ENCODE data around the gene METTL27. TPM values are rescaled to one million over a fixed set of nuclear protein-coding genes. Genes with fewer than 3 reads are reported as not detected.

METTL27 gene
- total and polyA plus RNA-seq, 2 of the 8 experiments (the other 6 are each of a cell fraction or from before 2014, with no cell fraction given): 6.2 to 12.0 TPM

DNA sequence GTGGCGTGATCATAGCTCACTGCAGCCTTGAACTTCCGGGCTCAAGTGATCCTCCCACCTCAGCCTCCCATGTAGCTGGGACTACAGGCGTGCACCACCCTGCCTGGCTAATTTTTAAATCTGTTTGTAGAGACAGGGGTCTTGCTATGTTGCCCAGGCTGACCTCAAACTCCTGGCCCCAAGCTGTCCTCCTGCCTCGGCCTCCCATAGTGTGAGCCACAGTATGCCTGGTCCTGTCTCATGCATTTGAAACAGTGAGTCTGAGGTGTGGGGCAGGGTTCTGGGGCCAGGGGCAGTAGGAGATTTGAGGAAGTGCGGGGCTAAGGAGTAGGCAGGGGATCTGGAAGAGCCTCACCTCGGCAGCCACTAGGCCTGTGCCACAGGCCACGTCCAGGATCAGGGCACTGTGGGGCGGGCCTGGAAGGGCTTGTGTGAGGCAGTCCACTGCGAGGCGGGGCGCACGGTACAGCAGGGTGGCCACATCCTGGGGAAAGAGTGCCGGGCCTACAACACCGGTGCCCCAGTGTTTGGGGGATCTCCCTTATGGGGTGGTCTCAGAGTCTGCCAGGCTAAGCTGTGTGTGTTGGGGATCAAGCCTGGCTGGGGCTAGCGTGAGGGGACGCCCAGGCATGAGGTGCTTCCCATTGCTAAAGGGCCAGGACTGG lies 1.5 kb downstream of the METTL27 start:
- H3K4me2 ChIP-seq (ENCODE audit: insufficient read depth in 1 of 2, low read depth in 2 of 2, low read length in 2 of 2): no peak overlapping the region; a peak in 1 of 4 replicates
- no peak overlapping the region for H3K4me3 ChIP-seq (ENCODE audit: extremely low read depth in 1 of 4, insufficient read depth in 2 of 4, low read depth in 3 of 4, low read length in 4 of 4)
- no peak for TF ChIP-seq CHD2 (IDR thresholded peaks at IDR 0.05; ENCODE audit: low read length)
- no peak for TF ChIP-seq RNF2 (IDR thresholded peaks at IDR 0.05; ENCODE audit: borderline replicate concordance, low read depth, low read length, missing control alignments, poor library complexity, severe bottlenecking)
- TF ChIP-seq SIN3A (conservative IDR thresholded peaks at IDR 0.05 in 1 of 2, IDR thresholded peaks at IDR 0.05 in 1 of 2; ENCODE audit: low read depth in 1 of 2, low read length in 2 of 2): no peak
- TF ChIP-seq TAF7 (optimal IDR thresholded peaks at IDR 0.05; ENCODE audit: borderline replicate concordance, low read depth, low read length): no peak
- TF ChIP-seq MAFK (IDR thresholded peaks at IDR 0.05; ENCODE audit: low read depth, low read length): no peak
- no peak for TF ChIP-seq POU5F1 (IDR thresholded peaks at IDR 0.05; ENCODE audit: low read depth, low read length)
- no peak for TF ChIP-seq POLR2A (IDR thresholded peaks at IDR 0.05; ENCODE audit: control extremely low read depth in 1 of 2, low read depth in 2 of 2, low read length in 2 of 2)
- TF ChIP-seq GTF2F1 (IDR thresholded peaks at IDR 0.05; ENCODE audit: borderline replicate concordance, low read depth, low read length): no peak
- TF ChIP-seq SIX5 (IDR thresholded peaks at IDR 0.05; ENCODE audit: low read depth, low read length): no peak
- TF ChIP-seq HDAC2 (IDR thresholded peaks at IDR 0.05; ENCODE audit: borderline replicate concordance in 1 of 2, low read depth in 2 of 2, low read length in 2 of 2): no peak
- TF ChIP-seq CTBP2 (IDR thresholded peaks at IDR 0.05; ENCODE audit: borderline replicate concordance, insufficient read depth, insufficient read length, low read length): no peak
- TF ChIP-seq KDM5A (IDR thresholded peaks at IDR 0.05; ENCODE audit: low read length): no peak

More for the DNA sequence above, 1.5 kb downstream of the METTL27 start:
- H3K18ac ChIP-seq (ENCODE audit: extremely low read depth, low read length): peak overlapping the region; percentile 75; the same call in 1 of the 2 replicates
- ChIA-PET POLR2A (ENCODE audit: partially characterized antibody) (interaction anchor here (0.5 to 6.5 kb wide), 12 partner anchors 9 to 107 kb away, joined by 3 to 96 read pairs (median 6); partner anchors contain the start of genes CLDN3 and CLDN4), CTCF (ENCODE audit: partially characterized antibody) (interaction anchor here (0.6 to 7.1 kb wide), 19 partner anchors 9 to 199 kb away, joined by 3 to 65 read pairs (median 5); partner anchors contain the start of gene CLDN4)
- H3K9me3 ChIP-seq (ENCODE audit: insufficient read depth in 2 of 2, low read depth in 1 of 2, low read length in 1 of 2): no peaks in the 10 kb centered on the region
- H4K91ac ChIP-seq (replicated peaks; ENCODE audit: insufficient read length, low read length): no peak overlapping the region
- FAIRE-seq (no peak), DNase-seq (ENCODE audit: low read depth in 1 of 2, low spot score in 2 of 2) (no peak)
- no peak overlapping the region; the same call in 1 of the 2 replicates for H4K8ac ChIP-seq (ENCODE audit: extremely low read depth, insufficient read depth, low read length)
- H2BK12ac ChIP-seq (ENCODE audit: low read depth, low read length): 0 out of 2 replicates have a peak overlapping the region, but pooled peaks have one; percentile 52
- no peaks in the 10 kb centered on the region for H3K36me3 ChIP-seq (ENCODE audit: control insufficient read depth in 2 of 4, insufficient read depth in 4 of 4, low read length in 3 of 4)
- no peak overlapping the region for H3K4ac ChIP-seq (replicated peaks; ENCODE audit: insufficient read length, low read depth, low read length)
- H3K27ac ChIP-seq (ENCODE audit: low read depth, low read length): no peak overlapping the region
- H2AFZ ChIP-seq (ENCODE audit: low read length): no peak overlapping the region
- no peak overlapping the region for H2BK5ac ChIP-seq (ENCODE audit: low read depth, low read length)
- no peak overlapping the region for H3K9ac ChIP-seq (replicated peaks in 1 of 4; ENCODE audit: extremely low read depth in 1 of 4, low read depth in 3 of 4, low read length in 3 of 4)
- no peak overlapping the region for H3K56ac ChIP-seq (replicated peaks; ENCODE audit: insufficient read length, low read depth, low read length)
- no peaks in the 10 kb centered on the region for H3K27me3 ChIP-seq (replicated peaks in 1 of 4; ENCODE audit: control insufficient read depth in 3 of 4, extremely low read depth in 1 of 4, insufficient read depth in 3 of 4, low read length in 3 of 4)
- no peaks in the 10 kb centered on the region for H3K79me2 ChIP-seq (ENCODE audit: control insufficient read depth in 1 of 2, insufficient read depth in 2 of 2, low read length in 2 of 2)
- 86% methylated on average over 16 of the region's 16 CpGs; no CpG with 5 or more reads in 1 of the 2 experiments for WGBS, 2 experiments (ENCODE audit: extremely low coverage in 1 of 2, insufficient coverage in 1 of 2, insufficient read length in 1 of 2, insufficient replicate concordance in 2 of 2, low coverage in 1 of 2, low lambda C conversion rate in 2 of 2, missing lambda C conversion rate in 1 of 2)
- H4K20me1 ChIP-seq (replicated peaks in 1 of 2; ENCODE audit: control insufficient read depth in 1 of 2, insufficient read depth in 2 of 2, low read length in 2 of 2): no peaks in the 10 kb centered on the region
- no peak overlapping the region for H2AK5ac ChIP-seq (ENCODE audit: low read depth, low read length)
- H3K4me1 ChIP-seq (replicated peaks in 1 of 4; ENCODE audit: control insufficient read depth in 3 of 4, insufficient read depth in 4 of 4, low read length in 3 of 4): peaks cover 0 to 11% (median 5%) of the 10 kb centered on the region in 4 experiments; a peak in 5 of 7 replicates
- H3K79me1 ChIP-seq (ENCODE audit: low read depth, low read length): no peaks in the 10 kb centered on the region
- H3K23ac ChIP-seq (ENCODE audit: insufficient read length): no peak overlapping the region
- H3K23me2 ChIP-seq (ENCODE audit: low read depth, low read length): peaks cover 6% of the 10 kb centered on the region; the same call in 1 of the 2 replicates
- no peak overlapping the region for H4K5ac ChIP-seq (ENCODE audit: insufficient read length, low read depth, low read length)
- no peak overlapping the region for H2BK15ac ChIP-seq (ENCODE audit: low read length)
- H3K14ac ChIP-seq (ENCODE audit: insufficient read length): no peak overlapping the region
- H2BK120ac ChIP-seq (replicated peaks; ENCODE audit: low read depth, low read length): peak overlapping the region; percentile 64
- no peak overlapping the region for H2BK20ac ChIP-seq (ENCODE audit: low read length)

Measured in H1 (cell line).